HG02938 (cell line): ENCODE results near the gene LARGE1.
"Not testable (repeated sequence)": the region's sequence is repeated elsewhere in the genome, so short reads cannot be mapped to it uniquely, and the experiment has no call there.

ENCODE experiments used
- ATAC-seq: cut with Tn5 transposase; IDR thresholded peaks from one replicate; pipeline ENCODE4 v1.9.1; 2021; ENCODE audit warnings: mild to moderate bottlenecking, moderate library complexity; ENCODE audit not compliant: unreplicated experiment

LARGE1 gene

GRCh38 chr22:33858653-33859052 lies 61.6 kb downstream of the LARGE1 start:
- not testable (repeated sequence) for ATAC-seq

- not testable (repeated sequence) for ATAC-seq
Observed at GRCh38 chr22:33857767-33858166, 62.5 kb downstream of the LARGE1 start.

GRCh38 chr22:33854724-33855123 lies 65.6 kb downstream of the LARGE1 start:
- ATAC-seq = no peak

- ATAC-seq = no peak
Observed at GRCh38 chr22:33853200-33854097, 66.8 kb downstream of the LARGE1 start.

- ATAC-seq = no peak
Observed at GRCh38 chr22:33851821-33852384, 68.4 kb downstream of the LARGE1 start.

- no peak for ATAC-seq
Observed at GRCh38 chr22:33851240-33851639, 69.0 kb downstream of the LARGE1 start.

- no peak for ATAC-seq
Observed at GRCh38 chr22:33850724-33851123, 69.6 kb downstream of the LARGE1 start.

GRCh38 chr22:33850193-33850592 lies 70.1 kb downstream of the LARGE1 start:
- ATAC-seq = no peak

- ATAC-seq = no peak
Observed at GRCh38 chr22:33848251-33848650, 72.0 kb downstream of the LARGE1 start.

GRCh38 chr22:33844273-33844672 lies 76.0 kb downstream of the LARGE1 start:
- no peak for ATAC-seq

- ATAC-seq = no peak
Observed at GRCh38 chr22:33842421-33843094, 77.7 kb downstream of the LARGE1 start.

- no peak for ATAC-seq
Observed at GRCh38 chr22:33842006-33842354, 78.3 kb downstream of the LARGE1 start.

- ATAC-seq = no peak
Observed at GRCh38 chr22:33841281-33842005, 78.8 kb downstream of the LARGE1 start.

GRCh38 chr22:33838644-33839043 lies 81.6 kb downstream of the LARGE1 start:
- no peak for ATAC-seq

GRCh38 chr22:33837826-33838225 lies 82.5 kb downstream of the LARGE1 start:
- ATAC-seq = no peak

- ATAC-seq = no peak
Observed at GRCh38 chr22:33835265-33835664, 85.0 kb downstream of the LARGE1 start.

- ATAC-seq = no peak
Observed at GRCh38 chr22:33832558-33833151, 87.6 kb downstream of the LARGE1 start.

GRCh38 chr22:33831651-33832050 lies 88.6 kb downstream of the LARGE1 start:
- ATAC-seq = no peak

GRCh38 chr22:33831207-33831606 lies 89.1 kb downstream of the LARGE1 start:
- no peak for ATAC-seq

- no peak for ATAC-seq
Observed at GRCh38 chr22:33829546-33830280, 90.6 kb downstream of the LARGE1 start.
